ENCODE measurements around the gene SCYGR3. TPM values are rescaled to one million over a fixed set of nuclear protein-coding genes. Genes with fewer than 3 reads are reported as not detected.

Gene SCYGR3
- total RNA-seq, 2 donors from 2014 or later: not detected

DNA sequence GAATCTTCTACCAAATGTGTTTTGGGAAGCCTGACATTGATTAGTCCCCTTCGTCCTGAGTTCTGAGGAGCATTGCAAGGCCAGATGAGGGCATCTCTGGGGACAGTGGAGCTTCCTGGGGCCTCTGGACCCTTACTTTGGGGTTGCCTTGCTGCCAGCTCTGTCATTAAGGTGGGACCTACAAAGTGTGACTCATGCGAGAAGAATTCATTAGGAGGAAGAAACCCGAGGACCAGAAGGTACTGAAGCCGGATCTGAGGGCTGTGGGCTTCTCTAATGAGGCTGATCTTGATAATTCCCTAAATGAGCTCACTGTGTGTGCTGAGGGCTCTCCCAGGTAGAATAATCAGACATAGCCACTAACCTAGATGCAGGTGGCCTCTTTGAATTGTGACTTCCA is 16.6 kb downstream of the SCYGR3 start:
- no peaks in the 10 kb centered on the region for H3K9me3 ChIP-seq
- TF ChIP-seq, protein P1, sequence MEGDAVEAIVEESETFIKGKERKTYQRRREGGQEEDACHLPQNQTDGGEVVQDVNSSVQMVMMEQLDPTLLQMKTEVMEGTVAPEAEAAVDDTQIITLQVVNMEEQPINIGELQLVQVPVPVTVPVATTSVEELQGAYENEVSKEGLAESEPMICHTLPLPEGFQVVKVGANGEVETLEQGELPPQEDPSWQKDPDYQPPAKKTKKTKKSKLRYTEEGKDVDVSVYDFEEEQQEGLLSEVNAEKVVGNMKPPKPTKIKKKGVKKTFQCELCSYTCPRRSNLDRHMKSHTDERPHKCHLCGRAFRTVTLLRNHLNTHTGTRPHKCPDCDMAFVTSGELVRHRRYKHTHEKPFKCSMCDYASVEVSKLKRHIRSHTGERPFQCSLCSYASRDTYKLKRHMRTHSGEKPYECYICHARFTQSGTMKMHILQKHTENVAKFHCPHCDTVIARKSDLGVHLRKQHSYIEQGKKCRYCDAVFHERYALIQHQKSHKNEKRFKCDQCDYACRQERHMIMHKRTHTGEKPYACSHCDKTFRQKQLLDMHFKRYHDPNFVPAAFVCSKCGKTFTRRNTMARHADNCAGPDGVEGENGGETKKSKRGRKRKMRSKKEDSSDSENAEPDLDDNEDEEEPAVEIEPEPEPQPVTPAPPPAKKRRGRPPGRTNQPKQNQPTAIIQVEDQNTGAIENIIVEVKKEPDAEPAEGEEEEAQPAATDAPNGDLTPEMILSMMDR (IDR thresholded peaks at IDR 0.05): no peak
- H3K36me3 ChIP-seq: no peaks in the 10 kb centered on the region
- no peak for ATAC-seq (ENCODE audit: insufficient number of reproducible peaks, low FRiP score, low read depth)
- no peak overlapping the region for H3K4me3 ChIP-seq
- H3K27me3 ChIP-seq (replicated peaks; ENCODE audit: insufficient read depth): no peaks in the 10 kb centered on the region
- no peak for DNase-seq (ENCODE audit: low spot score)
- no peaks in the 10 kb centered on the region for H3K4me1 ChIP-seq (ENCODE audit: control insufficient read depth in 1 of 2, low read depth in 2 of 2)
- no peak overlapping the region for H3K27ac ChIP-seq

DNA sequence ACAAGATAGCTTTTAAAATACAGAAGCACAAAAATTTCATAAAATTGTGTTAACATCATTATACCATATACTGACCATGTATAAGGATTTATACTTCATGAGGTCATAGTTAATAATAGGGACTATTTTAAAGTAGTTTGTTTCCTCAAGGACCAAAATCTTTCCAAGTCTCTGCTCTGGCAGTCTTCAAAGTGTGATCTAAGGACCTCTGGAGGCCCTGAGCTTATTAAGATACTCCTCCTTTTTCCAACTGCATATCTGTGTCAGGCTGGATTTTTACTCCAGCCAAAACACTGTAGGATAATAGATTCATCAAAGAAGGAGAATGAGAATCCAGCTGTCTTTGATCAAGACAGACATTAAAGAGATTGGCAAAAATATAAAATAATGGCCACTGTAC is 17.6 kb downstream of the SCYGR3 start:
- no peak for DNase-seq (ENCODE audit: low spot score)
- TF ChIP-seq, protein P1 (IDR thresholded peaks at IDR 0.05): no peak
- no peak for ATAC-seq (ENCODE audit: insufficient number of reproducible peaks, low FRiP score, low read depth)

DNA sequence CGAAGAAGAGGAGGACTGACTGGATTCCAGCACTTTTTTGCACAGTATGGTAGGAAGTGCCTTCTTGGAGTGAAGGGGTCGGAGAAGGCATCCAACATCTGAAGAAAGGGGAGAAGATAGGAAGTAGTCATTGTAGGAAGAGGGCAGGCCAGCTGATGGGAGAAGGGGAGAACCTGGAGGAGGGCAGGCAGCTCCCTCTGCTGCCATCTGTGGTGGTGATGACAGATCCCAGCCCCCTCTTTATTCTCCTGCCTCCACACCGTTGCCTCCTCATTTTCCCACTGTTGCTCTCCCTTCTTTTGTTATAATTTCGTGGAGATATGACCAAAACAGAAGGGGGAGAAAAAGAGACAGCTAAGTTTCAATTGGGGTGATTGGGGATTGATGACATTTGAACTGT is 18.8 kb downstream of the SCYGR3 start:
- Histone ChIP-seq H3K4me1 (ENCODE audit: control insufficient read depth in 1 of 2, low read depth in 2 of 2) (no peaks in the 10 kb centered on the region), H3K36me3 (no peaks in the 10 kb centered on the region), H3K27me3 (replicated peaks; ENCODE audit: insufficient read depth) (no peaks in the 10 kb centered on the region), H3K27ac (no peak overlapping the region), H3K9me3 (no peaks in the 10 kb centered on the region), H3K4me3 (no peak overlapping the region)
- no peak for DNase-seq (ENCODE audit: low spot score)
- no peak for ATAC-seq (ENCODE audit: insufficient number of reproducible peaks, low FRiP score, low read depth)
- TF ChIP-seq, protein P1 (IDR thresholded peaks at IDR 0.05): no peak

More for the DNA sequence above, 17.6 kb downstream of the SCYGR3 start:
- no peak overlapping the region for H3K27ac ChIP-seq
- H3K9me3 ChIP-seq: no peaks in the 10 kb centered on the region
- H3K4me3 ChIP-seq: no peak overlapping the region
- H3K36me3 ChIP-seq: no peaks in the 10 kb centered on the region
- H3K4me1 ChIP-seq (ENCODE audit: control insufficient read depth in 1 of 2, low read depth in 2 of 2): no peaks in the 10 kb centered on the region
- no peaks in the 10 kb centered on the region for H3K27me3 ChIP-seq (replicated peaks; ENCODE audit: insufficient read depth)

DNA sequence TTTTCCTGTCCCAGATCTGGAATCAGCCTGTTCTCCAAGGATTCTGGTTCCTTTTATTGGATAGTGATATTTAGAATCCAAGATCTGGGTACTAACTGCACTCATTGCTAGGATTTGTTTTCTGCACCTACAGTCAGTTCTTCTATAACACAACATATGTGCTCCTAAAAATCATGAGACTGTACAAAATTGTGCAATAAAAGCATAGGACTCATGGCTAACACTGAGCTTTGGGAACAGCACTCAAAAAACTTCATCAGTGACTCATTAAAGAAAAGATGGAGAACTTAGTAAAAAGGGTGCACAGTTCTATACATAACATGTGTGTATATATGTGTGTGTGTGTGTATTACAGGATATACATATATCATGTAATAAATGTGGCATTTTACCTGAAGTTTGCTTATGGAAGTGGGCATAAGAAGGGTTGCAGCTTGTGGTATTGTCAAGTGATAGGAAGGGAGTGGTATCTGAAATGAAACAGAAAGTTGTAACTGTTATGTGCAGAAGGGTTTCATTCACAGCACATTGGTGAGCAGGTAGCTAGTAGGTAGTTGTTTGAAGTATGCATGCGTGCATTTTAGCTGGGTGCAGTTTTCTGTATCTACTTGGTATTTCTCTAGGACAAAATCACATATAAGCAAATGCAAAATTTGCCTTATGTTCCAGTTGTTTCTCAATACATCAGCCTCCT is 21.8 kb downstream of the SCYGR3 start:
- no peaks in the 10 kb centered on the region for H3K4me1 ChIP-seq (ENCODE audit: control insufficient read depth in 1 of 2, low read depth in 2 of 2)
- no peak for DNase-seq (ENCODE audit: low spot score)
- H3K36me3 ChIP-seq: no peaks in the 10 kb centered on the region
- no peaks in the 10 kb centered on the region for H3K27me3 ChIP-seq (replicated peaks; ENCODE audit: insufficient read depth)
- no peak overlapping the region for H3K27ac ChIP-seq
- no peak overlapping the region for H3K4me3 ChIP-seq
- ATAC-seq (ENCODE audit: insufficient number of reproducible peaks, low FRiP score, low read depth): no peak
- TF ChIP-seq, protein P1 (IDR thresholded peaks at IDR 0.05): no peak
- no peaks in the 10 kb centered on the region for H3K9me3 ChIP-seq

DNA sequence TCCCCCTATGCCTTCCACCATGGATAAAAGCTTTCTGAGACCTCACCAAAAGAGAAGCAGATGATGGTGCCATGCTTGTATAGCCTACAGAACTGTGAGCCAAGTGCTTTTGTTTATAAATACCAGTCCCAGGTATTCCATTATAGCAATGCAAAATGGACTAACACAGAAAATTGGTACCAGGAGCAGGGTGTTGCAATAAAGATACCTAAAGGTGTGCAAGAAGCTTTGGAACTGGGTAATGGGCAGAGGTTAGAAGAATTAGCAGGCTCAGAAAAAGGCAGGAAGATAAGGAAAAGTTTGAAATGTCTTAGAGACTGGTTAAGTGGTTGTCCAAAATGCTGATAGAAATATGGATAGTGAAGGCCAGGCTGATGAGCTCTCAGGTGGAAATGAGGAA is 32.3 kb downstream of the SCYGR3 start:
- Histone ChIP-seq H3K4me3 (no peak overlapping the region), H3K27ac (no peak overlapping the region), H3K36me3 (no peaks in the 10 kb centered on the region), H3K4me1 (ENCODE audit: control insufficient read depth in 1 of 2, low read depth in 2 of 2) (no peaks in the 10 kb centered on the region), H3K9me3 (peaks cover 11% of the 10 kb centered on the region), H3K27me3 (replicated peaks; ENCODE audit: insufficient read depth) (no peaks in the 10 kb centered on the region)
- no peak for DNase-seq (ENCODE audit: low spot score)
- ATAC-seq (ENCODE audit: insufficient number of reproducible peaks, low FRiP score, low read depth): no peak
- TF ChIP-seq, protein P1 (IDR thresholded peaks at IDR 0.05): no peak

Data from thoracic aorta (tissue), 2 donors.